Fibroblast of lung (primary cell): Measurements from ENCODE around the gene APOL3. TPM values are rescaled to one million over a fixed set of nuclear protein-coding genes. Genes with fewer than 3 reads are reported as not detected.

Source experiments
- DNase-seq, 2 donors: peaks; one replicate each; pipeline versions ENCODE4 v3.0.0 to v3.0.0-alpha.2; 2010; ENCODE audit warnings: low read depth in 2 of 2
- H2AFZ ChIP-seq: 2 replicates; pipeline ENCODE4 v1.5.1; 2012; ENCODE audit warnings: low read length, control low read depth, inconsistent platforms
- H3K27ac ChIP-seq: 2 replicates; pipeline ENCODE4 v1.5.1; 2011; ENCODE audit warnings: low read length, control low read depth; ENCODE audit not compliant: insufficient read depth
- H3K27me3 ChIP-seq: 2 replicates; pipeline ENCODE4 v1.5.1; 2011; ENCODE audit warnings: mild to moderate bottlenecking, low read length; ENCODE audit not compliant: control insufficient read depth, insufficient read depth
- H3K36me3 ChIP-seq: 2 replicates; pipeline ENCODE4 v1.5.1; 2011; ENCODE audit warnings: low read length; ENCODE audit not compliant: control insufficient read depth, insufficient read depth
- H3K4me1 ChIP-seq: 2 replicates; pipeline ENCODE4 v1.5.1; 2011; ENCODE audit warnings: low read length; ENCODE audit not compliant: control insufficient read depth, insufficient read depth; ENCODE audit errors: extremely low read depth
- H3K4me2 ChIP-seq: 2 replicates; pipeline ENCODE4 v1.5.1; 2011; ENCODE audit warnings: low read length, control low read depth; ENCODE audit not compliant: insufficient read depth; ENCODE audit errors: extremely low read depth
- H3K4me3 ChIP-seq, 4 experiments: fragments of 200-600 bp in 1 of 4; sonication (generic) in 1 of 4; replicated peaks in 1 of 4; 2 replicates each; pipeline ENCODE4 v1.5.1; 2011 to 2016; ENCODE audit warnings: low read length in 4 of 4, low read depth in 3 of 4, mild to moderate bottlenecking in 3 of 4, control low read depth in 2 of 4, inconsistent platforms in 1 of 4, mixed read lengths in 1 of 4; ENCODE audit not compliant: insufficient read depth in 1 of 4; ENCODE audit errors: control extremely low read depth in 1 of 4
- H3K79me2 ChIP-seq: 2 replicates; pipeline ENCODE4 v1.5.1; 2012; ENCODE audit warnings: mild to moderate bottlenecking, low read length, inconsistent platforms; ENCODE audit not compliant: control insufficient read depth, insufficient read depth
- H3K9ac ChIP-seq: 2 replicates; pipeline ENCODE4 v1.5.1; 2011; ENCODE audit warnings: mild to moderate bottlenecking, low read length, control low read depth; ENCODE audit not compliant: insufficient read depth
- H3K9me3 ChIP-seq: 2 replicates; pipeline ENCODE4 v1.5.1; 2012; ENCODE audit warnings: low read depth, low read length; ENCODE audit not compliant: control insufficient read depth, insufficient read depth
- H4K20me1 ChIP-seq: 2 replicates; pipeline ENCODE4 v1.5.1; 2011; ENCODE audit warnings: low read length; ENCODE audit not compliant: control insufficient read depth, insufficient read depth; ENCODE audit errors: extremely low read depth
- CTCF ChIP-seq, 2 donors: IDR thresholded peaks in 1 of 2; conservative IDR thresholded peaks in 1 of 2; 1 replicate in 1 of 2; 2 replicates in 1 of 2; pipeline ENCODE4 v1.5.1; 2011 to 2012; ENCODE audit warnings: low read length in 2 of 2, control low read depth in 1 of 2, inconsistent platforms in 1 of 2, low read depth in 1 of 2, mild to moderate bottlenecking in 1 of 2
- EZH2 ChIP-seq: IDR thresholded peaks from 2 replicates; pipeline ENCODE4 v1.5.1; 2012; ENCODE audit warnings: low read length, control low read depth, mild to moderate bottlenecking; ENCODE audit errors: missing control alignments
- polyA plus RNA-seq, 2 donors: library from polyadenylated mRNA; depleted of rRNA in 1 of 2; stranded (reverse) in 1 of 2; unstranded in 1 of 2; fragments of >200 nt; gene quantifications; 2 replicates each; pipeline ENCODE4 v1.2.1, GENCODE V29; 2011 to 2012; ENCODE audit warnings: missing spikeins in 1 of 2
- total RNA-seq: library from RNA; depleted of rRNA; stranded (reverse); fragments of >200 nt; gene quantifications from 2 replicates; pipeline ENCODE4 v1.2.1, GENCODE V29; 2014

The APOL3 gene
- total and polyA plus RNA-seq, 2 donors (not counting 1 experiment from before 2014, with no cell fraction given), result 22.5 to 42.3 TPM

GRCh38 chr22:36184433-36185025 is 24.0 kb upstream of the APOL3 start:
- DNase-seq, result peak; percentile 44 to 57
- no peaks in the 10 kb centered on the region for H4K20me1 ChIP-seq
- no peaks in the 10 kb centered on the region for H3K9me3 ChIP-seq
- no peaks in the 10 kb centered on the region for H3K79me2 ChIP-seq
- TF ChIP-seq EZH2, result no peak
- no peak for TF ChIP-seq CTCF (conservative IDR thresholded peaks at IDR 0.05 in 1 of 2, IDR thresholded peaks at IDR 0.05 in 1 of 2; ENCODE audit: low read depth in 1 of 2, low read length in 2 of 2)
- no peaks in the 10 kb centered on the region for H3K36me3 ChIP-seq
- H3K27ac ChIP-seq, result no peak overlapping the region
- H2AFZ ChIP-seq, result no peak overlapping the region
- H3K27me3 ChIP-seq, result peaks cover 16% of the 10 kb centered on the region
- H3K4me3 ChIP-seq, result no peak overlapping the region
- H3K9ac ChIP-seq, result no peak overlapping the region
- H3K4me2 ChIP-seq, result no peak overlapping the region
- no peaks in the 10 kb centered on the region for H3K4me1 ChIP-seq

- no peak for DNase-seq
- Histone ChIP-seq H3K36me3 (no peaks in the 10 kb centered on the region), H3K4me1 (no peaks in the 10 kb centered on the region), H3K4me2 (no peak overlapping the region), H4K20me1 (no peaks in the 10 kb centered on the region), H3K4me3 (no peak overlapping the region), H3K27ac (no peak overlapping the region), H2AFZ (no peak overlapping the region), H3K9ac (no peak overlapping the region), H3K27me3 (peaks cover 9% of the 10 kb centered on the region), H3K79me2 (no peaks in the 10 kb centered on the region), H3K9me3 (no peaks in the 10 kb centered on the region)
- no peak for TF ChIP-seq EZH2
- no peak for TF ChIP-seq CTCF (conservative IDR thresholded peaks at IDR 0.05 in 1 of 2, IDR thresholded peaks at IDR 0.05 in 1 of 2; ENCODE audit: low read depth in 1 of 2, low read length in 2 of 2)
These were observed 22.9 kb upstream of the APOL3 start for GRCh38 chr22:36183446-36183845.

GRCh38 chr22:36182857-36183256 is 22.3 kb upstream of the APOL3 start:
- Histone ChIP-seq H3K9ac (no peak overlapping the region), H2AFZ (no peak overlapping the region), H3K4me1 (no peaks in the 10 kb centered on the region), H3K9me3 (no peaks in the 10 kb centered on the region), H3K27ac (no peak overlapping the region), H3K36me3 (no peaks in the 10 kb centered on the region), H3K27me3 (peaks cover 7% of the 10 kb centered on the region), H3K4me3 (no peak overlapping the region), H3K79me2 (no peaks in the 10 kb centered on the region), H4K20me1 (no peaks in the 10 kb centered on the region), H3K4me2 (no peak overlapping the region)
- TF ChIP-seq EZH2 (no peak), CTCF (conservative IDR thresholded peaks at IDR 0.05 in 1 of 2, IDR thresholded peaks at IDR 0.05 in 1 of 2; ENCODE audit: low read depth in 1 of 2, low read length in 2 of 2) (no peak)
- DNase-seq, result no peak
